Keratinocyte (primary cell): ENCODE results near the gene PRKN. TPM values are rescaled to one million over a fixed set of nuclear protein-coding genes. Genes with fewer than 3 reads are reported as not detected.

Experiments
- DNase-seq: peaks from one replicate; pipeline ENCODE4 v3.0.0-alpha.2; 2011; ENCODE audit warnings: low read depth, missing footprints, low spot score
- FAIRE-seq: peaks from 2 replicates; lab custom pipeline; 2011; peaks lifted over from hg19 to GRCh38; lab: Jason Lieb, UNC
- H2AFZ ChIP-seq: 2 replicates; pipeline ENCODE4 v1.6.0; 2012; ENCODE audit warnings: low read length, control low read depth, inconsistent platforms; ENCODE audit not compliant: control insufficient read depth
- H3K27ac ChIP-seq: 2 replicates; pipeline ENCODE4 v1.5.1; 2011; ENCODE audit warnings: low read length; ENCODE audit not compliant: control insufficient read depth, insufficient read depth
- H3K27me3 ChIP-seq: 3 replicates; pipeline ENCODE4 v1.6.0; 2011; ENCODE audit warnings: low read length; ENCODE audit not compliant: control insufficient read depth, insufficient read depth; ENCODE audit errors: extremely low read depth
- H3K36me3 ChIP-seq, 2 experiments: 2 replicates in 1 of 2; 3 replicates in 1 of 2; pipeline ENCODE4 v1.5.1; 2011; ENCODE audit warnings: low read length in 2 of 2, mild to moderate bottlenecking in 1 of 2; ENCODE audit not compliant: control insufficient read depth in 2 of 2, insufficient read depth in 2 of 2; ENCODE audit errors: extremely low read depth in 1 of 2
- H3K4me1 ChIP-seq: 3 replicates; pipeline ENCODE4 v1.5.1; 2011; ENCODE audit warnings: low read length; ENCODE audit not compliant: control insufficient read depth, insufficient read depth; ENCODE audit errors: extremely low read depth
- H3K4me2 ChIP-seq: 3 replicates; pipeline ENCODE4 v1.6.0; 2011; ENCODE audit warnings: low read depth, low read length; ENCODE audit not compliant: control insufficient read depth, insufficient read depth; ENCODE audit errors: extremely low read depth
- H3K4me3 ChIP-seq, 3 experiments: fragments of 200-600 bp in 1 of 3; sonication (generic) in 1 of 3; 2 replicates in 2 of 3; 3 replicates in 1 of 3; pipeline ENCODE4 v1.5.1; 2011 to 2016; ENCODE audit warnings: low read length in 3 of 3, mild to moderate bottlenecking in 3 of 3, control low read depth in 2 of 3, inconsistent platforms in 1 of 3, low read depth in 1 of 3, mixed read lengths in 1 of 3, mixed run types in 1 of 3, moderate library complexity in 1 of 3; ENCODE audit not compliant: control insufficient read depth in 2 of 3, insufficient read depth in 2 of 3; ENCODE audit errors: extremely low read depth in 1 of 3
- H3K79me2 ChIP-seq: 2 replicates; pipeline ENCODE4 v1.6.0; 2012; ENCODE audit warnings: low read length; ENCODE audit not compliant: control insufficient read depth, insufficient read depth
- H3K9ac ChIP-seq: 3 replicates; pipeline ENCODE4 v1.6.0; 2011; ENCODE audit warnings: low read length; ENCODE audit not compliant: control insufficient read depth, insufficient read depth; ENCODE audit errors: extremely low read depth
- H3K9me1 ChIP-seq: 3 replicates; pipeline ENCODE4 v1.6.0; 2011; ENCODE audit warnings: low read length; ENCODE audit not compliant: control insufficient read depth, insufficient read depth; ENCODE audit errors: extremely low read depth
- H3K9me3 ChIP-seq: 2 replicates; pipeline ENCODE4 v1.5.1; 2012; ENCODE audit warnings: low read depth, low read length; ENCODE audit not compliant: control insufficient read depth
- H4K20me1 ChIP-seq: 3 replicates; pipeline ENCODE4 v1.6.0; 2011; ENCODE audit warnings: low read length; ENCODE audit not compliant: control insufficient read depth, insufficient read depth; ENCODE audit errors: extremely low read depth
- CTCF ChIP-seq, 3 experiments: IDR thresholded peaks in 1 of 3; conservative IDR thresholded peaks in 1 of 3; optimal IDR thresholded peaks in 1 of 3; 2 replicates in 2 of 3; 3 replicates in 1 of 3; pipeline versions ENCODE3 to v1.5.1; 2011; ENCODE audit warnings: low read length in 3 of 3, mild to moderate bottlenecking in 3 of 3, moderate library complexity in 2 of 3, control low read depth in 1 of 3, inconsistent platforms in 1 of 3; ENCODE audit not compliant: insufficient read depth in 2 of 3; ENCODE audit errors: extremely low read depth in 1 of 3
- EZH2 ChIP-seq: IDR thresholded peaks from one replicate; pipeline ENCODE4 v1.6.1; 2012; ENCODE audit warnings: inconsistent platforms, mild to moderate bottlenecking, low read length, moderate library complexity
- dilution Hi-C: fragments of 300-500 bp; cut with MboI; formaldehyde crosslinking; loops from one replicate; pipeline ENCODE4 v1.7.0; 2020; ENCODE audit warnings: low sequenced_read_pairs; ENCODE audit not compliant: extremely low pct_ligation_motif_present
- polyA plus RNA-seq, 5 experiments: library from polyadenylated mRNA; depleted of rRNA in 3 of 5; stranded (reverse) in 3 of 5; stranded (forward) in 1 of 5; unstranded in 1 of 5; fragments of >200 nt; gene quantifications; 1 replicate in 1 of 5; 2 replicates in 3 of 5; 3 replicates in 1 of 5; pipeline versions ENCODE4 v1.2.1 to v1.2.3, GENCODE V29; 2011 to 2012; ENCODE audit warnings: missing spikeins in 2 of 5, low read depth in 1 of 5, low replicate concordance in 1 of 5

PRKN gene
- polyA plus RNA-seq, 1 donor (not counting 4 experiments of a cell fraction or from before 2014, with no cell fraction given), result 0.67 TPM

DNA sequence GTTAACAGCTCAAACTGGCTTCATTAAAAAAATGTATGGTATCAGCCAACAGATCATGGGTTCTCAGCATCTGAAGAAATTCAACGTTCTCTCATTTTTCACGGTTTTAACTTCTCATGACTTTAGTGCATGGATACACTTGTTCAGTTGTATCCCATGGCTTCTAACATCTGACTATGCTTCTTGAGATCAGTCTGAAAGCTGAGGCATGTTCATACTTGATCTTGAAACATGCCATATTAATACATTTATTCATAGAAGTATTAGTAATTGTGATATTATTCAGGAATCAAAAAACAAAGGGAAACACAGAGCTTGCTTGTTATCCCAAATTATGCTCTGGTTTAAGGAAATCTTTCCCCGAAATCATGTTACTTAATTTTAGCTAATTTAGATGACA, 649.4 kb downstream of the PRKN start:
- Histone ChIP-seq H3K4me2 (peak overlapping the region; percentile 22), H3K27ac (no peak overlapping the region), H3K9ac (no peak overlapping the region), H3K27me3 (no peaks in the 10 kb centered on the region), H3K4me1 (peaks cover 3% of the 10 kb centered on the region), H2AFZ (no peak overlapping the region), H3K9me1 (no peaks in the 10 kb centered on the region), H4K20me1 (no peaks in the 10 kb centered on the region), H3K4me3 (no peak overlapping the region), H3K79me2 (no peaks in the 10 kb centered on the region), H3K36me3 (no peaks in the 10 kb centered on the region), H3K9me3 (no peaks in the 10 kb centered on the region)
- dilution Hi-C loops, result no loop called here
- FAIRE-seq (no peak), DNase-seq (no peak)
- TF ChIP-seq CTCF (optimal IDR thresholded peaks at IDR 0.05 in 1 of 3, IDR thresholded peaks at IDR 0.05 in 1 of 3, conservative IDR thresholded peaks at IDR 0.05 in 1 of 3; ENCODE audit: extremely low read depth in 1 of 3, insufficient read depth in 2 of 3, low read length in 3 of 3) (no peak), EZH2 (no peak)

- no peak overlapping the region for H2AFZ ChIP-seq
- no peak overlapping the region for H3K27ac ChIP-seq
- no peak for FAIRE-seq
- no peaks in the 10 kb centered on the region for H3K9me1 ChIP-seq
- H3K4me2 ChIP-seq, result no peak overlapping the region
- H3K4me1 ChIP-seq, result peaks cover 3% of the 10 kb centered on the region
- no peak for DNase-seq
- H3K79me2 ChIP-seq, result no peaks in the 10 kb centered on the region
- no peak for TF ChIP-seq CTCF (optimal IDR thresholded peaks at IDR 0.05 in 1 of 3, IDR thresholded peaks at IDR 0.05 in 1 of 3, conservative IDR thresholded peaks at IDR 0.05 in 1 of 3; ENCODE audit: extremely low read depth in 1 of 3, insufficient read depth in 2 of 3, low read length in 3 of 3)
- no peaks in the 10 kb centered on the region for H3K9me3 ChIP-seq
- H4K20me1 ChIP-seq, result no peaks in the 10 kb centered on the region
- dilution Hi-C loops, result no loop called here
- no peaks in the 10 kb centered on the region for H3K27me3 ChIP-seq
- H3K4me3 ChIP-seq, result no peak overlapping the region
- H3K9ac ChIP-seq, result no peak overlapping the region
- no peaks in the 10 kb centered on the region for H3K36me3 ChIP-seq
These were observed 650.8 kb downstream of the PRKN start for GRCh38 chr6:162076816-162077215.
